HCT116 (cell line): ENCODE data around the gene CENPE. TPM values are rescaled to one million over a fixed set of nuclear protein-coding genes. Genes with fewer than 3 reads are reported as not detected.
"Not testable (repeated sequence)": the region's sequence is repeated elsewhere in the genome, so short reads cannot be mapped to it uniquely, and the experiment has no call there.

Experiments
- ATAC-seq: fragments of 200-7000 bp; cut with Tn5 transposase; 2 replicates; pipeline ENCODE4 v1.9.1; 2020; ENCODE audit warnings: mild to moderate bottlenecking, moderate library complexity
- BruUV-seq: library from RNA; stranded (reverse); fragments of 400-500 nt; replicated peaks from 2 replicates; lab custom pipeline; 2021; lab: Mats Ljungman, UMichigan
- CTCF ChIA-PET: fragments of 300-600 bp; sonication (Branson Sonifier 250); formaldehyde crosslinking; loops from one replicate; lab custom pipeline; 2021; ENCODE audit warnings: antibody characterized with exemption; lab: Charles Lee
- POLR2A ChIA-PET: fragments of 300-600, 350-600 bp; sonication (Branson Sonifier 250); formaldehyde crosslinking; loops from one replicate; lab custom pipeline; 2021; ENCODE audit warnings: antibody characterized with exemption; lab: Charles Lee
- RAD21 ChIA-PET, 2 experiments: fragments of 300-600 bp; sonication (Branson Sonifier 250); formaldehyde crosslinking; loops; one replicate each; lab custom pipeline; 2023; ENCODE audit warnings: low total read pairs in 2 of 2; ENCODE audit not compliant: uncharacterized antibody in 2 of 2, unreplicated experiment in 2 of 2, low non-redundant PET in 1 of 2; lab: Charles Lee
- DNase-seq: peaks from one replicate; pipeline ENCODE4 v3.0.0-alpha.2; 2010; ENCODE audit warnings: low read depth, low spot score
- H2AFZ ChIP-seq: fragments of 200-600 bp; shearing (Covaris generic), sonication (generic); 2 replicates; pipeline ENCODE4 v1.6.1; 2017; ENCODE audit warnings: low read depth, mixed run types, mixed read lengths, antibody characterized with exemption, low read length; ENCODE audit not compliant: poor library complexity, severe bottlenecking
- H3K27ac ChIP-seq: 2 replicates; pipeline ENCODE4 v1.5.1; 2012; ENCODE audit warnings: low read depth, low read length
- H3K27me3 ChIP-seq: fragments of 200-600 bp; sonication (generic); 2 replicates; pipeline ENCODE4 v1.6.1; 2016; ENCODE audit warnings: mixed run types, low read length, mixed read lengths; ENCODE audit not compliant: insufficient read depth
- H3K36me3 ChIP-seq, 2 experiments: fragments of 200-500 bp in 1 of 2; fragments of 200-600 bp in 1 of 2; sonication (Bioruptor generic) in 1 of 2; sonication (generic) in 1 of 2; 2 replicates each; pipeline versions ENCODE4 v1.5.1 to v1.6.1; 2014 to 2016; ENCODE audit warnings: low read length in 2 of 2, inconsistent platforms in 1 of 2, mixed read lengths in 1 of 2, mixed run types in 1 of 2; ENCODE audit not compliant: insufficient read depth in 2 of 2, control insufficient read depth in 1 of 2
- H3K4me1 ChIP-seq, 2 experiments: fragments of 200-600 bp in 1 of 2; sonication (generic) in 1 of 2; 2 replicates each; pipeline versions ENCODE4 v1.5.1 to v1.6.1; 2012 to 2017; ENCODE audit warnings: low read length in 2 of 2, inconsistent platforms in 1 of 2, mild to moderate bottlenecking in 1 of 2, mixed read lengths in 1 of 2, mixed run types in 1 of 2, moderate library complexity in 1 of 2; ENCODE audit not compliant: insufficient read depth in 2 of 2, control insufficient read depth in 1 of 2
- H3K4me2 ChIP-seq: fragments of 200-600 bp; sonication (generic); 2 replicates; pipeline ENCODE4 v1.6.1; 2017; ENCODE audit warnings: mixed run types, low read length, mixed read lengths
- H3K4me3 ChIP-seq, 2 experiments: fragments of 200-600 bp in 1 of 2; sonication (generic) in 1 of 2; replicated peaks in 1 of 2; 2 replicates each; pipeline ENCODE4 v1.5.1; 2011 to 2016; ENCODE audit warnings: low read length in 2 of 2, control low read depth in 1 of 2, low read depth in 1 of 2, mild to moderate bottlenecking in 1 of 2, mixed read lengths in 1 of 2, mixed run types in 1 of 2
- H3K79me2 ChIP-seq: fragments of 200-600 bp; sonication (generic); 2 replicates; pipeline ENCODE4 v1.6.1; 2017; ENCODE audit warnings: mild to moderate bottlenecking, mixed run types, low read length, moderate library complexity, mixed read lengths; ENCODE audit not compliant: insufficient read depth
- H3K9ac ChIP-seq: fragments of 200-600 bp; sonication (generic); 2 replicates; pipeline ENCODE4 v1.6.1; 2016; ENCODE audit warnings: low read length, mixed read lengths
- H3K9me2 ChIP-seq: fragments of 200-600 bp; sonication (generic), shearing (Covaris generic); 2 replicates; pipeline ENCODE4 v1.6.1; 2017; ENCODE audit warnings: mixed run types, mild to moderate bottlenecking, moderate library complexity; ENCODE audit not compliant: insufficient read depth
- H3K9me3 ChIP-seq, 2 experiments: fragments of 200-500 bp in 1 of 2; fragments of 200-600 bp in 1 of 2; sonication (Bioruptor generic) in 1 of 2; sonication (generic) in 1 of 2; 2 replicates each; pipeline ENCODE4 v1.6.1; 2014 to 2017; ENCODE audit warnings: low read length in 2 of 2, mixed read lengths in 2 of 2, inconsistent platforms in 1 of 2, low read depth in 1 of 2, mild to moderate bottlenecking in 1 of 2, mixed run types in 1 of 2, moderate library complexity in 1 of 2; ENCODE audit not compliant: control insufficient read depth in 1 of 2, insufficient read depth in 1 of 2
- H4K20me1 ChIP-seq: fragments of 200-600 bp; sonication (generic), shearing (Covaris generic); 2 replicates; pipeline ENCODE4 v1.6.1; 2017; ENCODE audit warnings: mixed run types, mild to moderate bottlenecking, moderate library complexity; ENCODE audit not compliant: insufficient read depth
- CBX3 ChIP-seq: IDR thresholded peaks from 2 replicates; pipeline ENCODE4 v1.6.1; 2012; ENCODE audit warnings: low read depth
- CEBPB ChIP-seq: IDR thresholded peaks from 2 replicates; pipeline ENCODE4 v1.6.1; 2012; ENCODE audit warnings: low read depth
- ELF1 ChIP-seq: IDR thresholded peaks from 2 replicates; pipeline ENCODE4 v1.6.1; 2012; ENCODE audit warnings: low read depth, borderline replicate concordance
- EZH2 ChIP-seq: fragments of 200-600 bp; sonication (generic); IDR thresholded peaks from 2 replicates; pipeline ENCODE4 v1.6.1; 2017; ENCODE audit warnings: antibody characterized with exemption, mixed run types
- JUND ChIP-seq: IDR thresholded peaks from 2 replicates; pipeline ENCODE4 v1.6.1; 2012
- POLR2A ChIP-seq: IDR thresholded peaks from 2 replicates; pipeline ENCODE4 v1.7.0; 2011; ENCODE audit warnings: borderline replicate concordance; ENCODE audit not compliant: insufficient read depth, insufficient read length; ENCODE audit errors: extremely low read depth
- POLR2AphosphoS5 ChIP-seq: IDR thresholded peaks from 2 replicates; pipeline ENCODE4 v1.6.1; 2011; ENCODE audit warnings: mild to moderate bottlenecking, low read depth, low read length, moderate library complexity
- SIN3A ChIP-seq: IDR thresholded peaks from 2 replicates; pipeline ENCODE4 v1.6.1; 2012; ENCODE audit warnings: low read depth
- SRF ChIP-seq: IDR thresholded peaks from 2 replicates; pipeline ENCODE4 v1.6.1; 2012; ENCODE audit warnings: low read depth
- TCF7L2 ChIP-seq: IDR thresholded peaks from 2 replicates; pipeline ENCODE4 v1.7.0; 2011; ENCODE audit warnings: borderline replicate concordance, inconsistent platforms; ENCODE audit not compliant: insufficient read depth, insufficient read length; ENCODE audit errors: extremely low read depth
- ZNF274 ChIP-seq: fragments of 200-500 bp; sonication (Bioruptor generic); IDR thresholded peaks from 2 replicates; pipeline ENCODE4 v1.6.1; 2014; ENCODE audit warnings: mild to moderate bottlenecking, low read depth, low read length, inconsistent platforms
- intact Hi-C: fragments of 100-400 bp; cut with micrococcal nuclease; formaldehyde crosslinking; loops from 2 replicates; pipeline ENCODE4 v1.10.0; 2022
- total RNA-seq: library from RNA; stranded (reverse); gene quantifications from one replicate; pipeline ENCODE4 v1.2.1, GENCODE V29; 2021; ENCODE audit not compliant: unreplicated experiment
- TF ChIP-seq, protein P1 (sequence below): IDR thresholded peaks from 2 replicates; pipeline ENCODE4 v1.6.1; 2012

Gene CENPE
- total RNA-seq, 1 experiment from 2014 or later = 31.3 TPM

DNA sequence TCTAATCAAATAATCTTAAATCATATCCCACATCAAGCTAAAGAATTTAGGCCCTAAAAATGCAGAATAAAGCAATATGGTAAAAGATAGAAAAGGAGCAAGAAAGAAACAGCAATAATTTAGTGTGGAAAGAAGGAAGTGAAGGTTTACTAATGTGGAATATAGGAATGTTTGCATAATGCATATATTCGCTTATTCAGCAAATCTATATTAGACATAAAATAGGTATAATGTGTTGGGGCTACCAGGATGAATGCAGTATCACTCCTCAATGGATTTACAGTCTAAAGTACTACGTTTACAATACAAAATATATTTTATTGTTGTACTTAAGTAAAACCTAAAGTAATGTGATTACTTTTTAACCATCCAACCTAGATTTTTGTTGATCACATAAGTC, 4.7 kb downstream of the CENPE start:
- RAD21 ChIA-PET = no interaction called here
- peaks cover 29% of the 10 kb centered on the region for H3K79me2 ChIP-seq
- ATAC-seq (no peak), DNase-seq (no peak)
- H3K9ac ChIP-seq = no peak overlapping the region
- TF ChIP-seq POLR2A (no peak), SIN3A (no peak), EZH2 (no peak), ZNF274 (no peak), CEBPB (no peak), TCF7L2 (no peak), SRF (no peak)
- TF ChIP-seq, protein P1, sequence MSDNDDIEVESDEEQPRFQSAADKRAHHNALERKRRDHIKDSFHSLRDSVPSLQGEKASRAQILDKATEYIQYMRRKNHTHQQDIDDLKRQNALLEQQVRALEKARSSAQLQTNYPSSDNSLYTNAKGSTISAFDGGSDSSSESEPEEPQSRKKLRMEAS = no peak
- H3K9me3 ChIP-seq = no peaks in the 10 kb centered on the region
- intact Hi-C loops = no loop called here
- no peaks in the 10 kb centered on the region for H4K20me1 ChIP-seq
- no peaks in the 10 kb centered on the region for H3K27me3 ChIP-seq
- H3K4me3 ChIP-seq = no peak overlapping the region
- no TSS peak for BruUV-seq
- no peak overlapping the region for H2AFZ ChIP-seq
- peaks cover 2 to 9% of the 10 kb centered on the region in 2 experiments; a peak in 3 of 4 replicates for H3K4me1 ChIP-seq
- H3K27ac ChIP-seq = no peak overlapping the region
- no peak overlapping the region for H3K4me2 ChIP-seq
- POLR2A ChIA-PET = no interaction called here
- no peaks in the 10 kb centered on the region for H3K9me2 ChIP-seq
- CTCF ChIA-PET = no interaction called here
- peaks cover 28 to 37% of the 10 kb centered on the region in 2 experiments for H3K36me3 ChIP-seq

DNA sequence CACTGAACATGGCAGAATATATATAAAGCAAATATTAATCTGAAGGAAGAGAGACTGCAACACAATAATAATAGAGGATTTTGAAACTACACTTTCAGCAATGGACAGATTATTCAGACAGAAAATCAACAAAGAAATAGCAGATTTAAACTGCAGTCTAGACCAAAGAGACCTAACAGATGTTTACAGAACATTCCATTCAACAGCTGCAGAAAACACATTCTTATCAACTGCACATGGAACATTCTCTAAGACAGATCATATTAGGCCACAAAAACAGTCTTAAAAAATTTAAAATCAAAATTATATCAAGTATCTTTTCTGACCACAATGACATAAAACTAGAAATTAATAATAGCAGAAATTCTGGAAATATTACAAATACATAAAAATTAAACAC, 27.1 kb downstream of the CENPE start:
- no peak for ATAC-seq
- intact Hi-C loops = no loop called here

DNA sequence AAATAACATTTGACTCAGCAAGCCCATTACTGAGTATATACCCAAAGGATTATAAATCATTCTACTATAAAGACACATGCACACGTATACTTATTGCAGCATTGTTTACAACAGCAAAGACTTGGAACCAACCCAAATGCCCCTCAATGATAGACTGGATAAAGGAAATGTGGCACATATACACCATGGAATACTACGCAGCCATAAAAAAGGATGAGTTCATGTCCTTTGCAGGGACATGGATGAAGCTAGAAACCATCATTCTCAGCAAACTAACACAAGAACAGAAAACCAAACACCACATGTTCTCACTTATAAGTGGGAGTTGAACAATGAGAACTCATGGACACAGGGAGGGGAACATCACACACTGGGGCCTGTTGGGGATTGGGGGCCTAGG, 28.4 kb downstream of the CENPE start:
- H3K9ac ChIP-seq, H2AFZ ChIP-seq, H3K9me2 ChIP-seq, H4K20me1 ChIP-seq, H3K4me1 ChIP-seq, intact Hi-C loops, RAD21 ChIA-PET, CTCF ChIA-PET, H3K27ac ChIP-seq, BruUV-seq, H3K27me3 ChIP-seq, H3K4me2 ChIP-seq, H3K9me3 ChIP-seq, H3K4me3 ChIP-seq, DNase-seq, ATAC-seq, POLR2A ChIA-PET: not testable (repeated sequence)
- Histone ChIP-seq H3K79me2 (peaks cover 53% of the 10 kb centered on the region), H3K36me3 (peaks cover 9 to 33% of the 10 kb centered on the region in 2 experiments; a peak in 3 of 4 replicates)

More for the DNA sequence above, 27.1 kb downstream of the CENPE start:
- H3K79me2 ChIP-seq = peaks cover 53% of the 10 kb centered on the region
- TF ChIP-seq POLR2AphosphoS5 (no peak), JUND (no peak), CBX3 (no peak), ELF1 (no peak)
- TF ChIP-seq, protein P1 = no peak
- 0 out of 2 replicates have a peak, but pooled peaks cover 4% of the 10 kb centered on the region for H4K20me1 ChIP-seq
- no peaks in the 10 kb centered on the region for H3K9me2 ChIP-seq
- H3K4me2 ChIP-seq = no peak overlapping the region
- DNase-seq = no peak
- no peak overlapping the region for H3K27ac ChIP-seq
- ChIA-PET RAD21 (no interaction called here), CTCF (no interaction called here), POLR2A (no interaction called here)
- H3K4me3 ChIP-seq = no peak overlapping the region
- H3K27me3 ChIP-seq = no peaks in the 10 kb centered on the region
- H2AFZ ChIP-seq = no peak overlapping the region
- no TSS peak for BruUV-seq
- peaks cover 10 to 40% of the 10 kb centered on the region in 2 experiments; a peak in 3 of 4 replicates for H3K36me3 ChIP-seq
- peaks cover 0 to 3% of the 10 kb centered on the region in 2 experiments; a peak in 1 of 4 replicates for H3K9me3 ChIP-seq
- H3K4me1 ChIP-seq = no peaks in the 10 kb centered on the region
- H3K9ac ChIP-seq = no peak overlapping the region
